PC-3 (cell line): ENCODE results near the gene PNMA6E. TPM values are rescaled to one million over a fixed set of nuclear protein-coding genes. Genes with fewer than 3 reads are reported as not detected.

Source experiments
- ATAC-seq: fragments of 200-7000 bp; cut with Tn5 transposase; 2 replicates; pipeline ENCODE4 v1.9.1; 2020; ENCODE audit warnings: mild to moderate bottlenecking, moderate library complexity
- BruUV-seq: library from RNA; stranded (reverse); fragments of 400-500 nt; replicated peaks from 2 replicates; lab custom pipeline; 2021; lab: Mats Ljungman, UMichigan
- CTCF ChIA-PET: fragments of 300-600 bp; sonication (Branson Sonifier 250); formaldehyde crosslinking; loops from one replicate; lab custom pipeline; 2022; ENCODE audit warnings: antibody characterized with exemption; lab: Charles Lee
- POLR2A ChIA-PET: fragments of 300-600 bp; sonication (Branson Sonifier 250); formaldehyde crosslinking; loops from one replicate; lab custom pipeline; 2022; ENCODE audit warnings: antibody characterized with exemption; ENCODE audit not compliant: unreplicated experiment; lab: Charles Lee
- DNase-seq: peaks from one replicate; pipeline ENCODE4 v3.0.0-alpha.2; 2015
- H2AFZ ChIP-seq: fragments of 300-600 bp; sonication (generic); 2 replicates; pipeline ENCODE4 v1.6.0; 2016; ENCODE audit warnings: antibody characterized with exemption, low read length
- H3F3A ChIP-seq: fragments of 300-600 bp; sonication (generic); one replicate; pipeline ENCODE4 v1.6.0; 2017; ENCODE audit warnings: antibody characterized with exemption, low read length, control low read depth, mild to moderate bottlenecking; ENCODE audit not compliant: unreplicated experiment
- H3K27ac ChIP-seq: fragments of 300-600 bp; sonication (generic); 2 replicates; pipeline ENCODE4 v1.5.1; 2016; ENCODE audit warnings: mild to moderate bottlenecking, low read length
- H3K27me3 ChIP-seq: fragments of 300-600 bp; sonication (generic); 2 replicates; pipeline ENCODE4 v1.6.1; 2016; ENCODE audit warnings: low read length, mixed read lengths
- H3K36me3 ChIP-seq: fragments of 300-600 bp; sonication (generic); 2 replicates; pipeline ENCODE4 v1.6.1; 2016; ENCODE audit warnings: low read depth, mixed run types, low read length, mixed read lengths
- H3K4me1 ChIP-seq: fragments of 300-600 bp; sonication (generic); 2 replicates; pipeline ENCODE4 v1.5.1; 2016; ENCODE audit warnings: low read length; ENCODE audit not compliant: insufficient read depth
- H3K4me2 ChIP-seq: fragments of 300-600 bp; sonication (generic); 2 replicates; pipeline ENCODE4 v1.6.0; 2016; ENCODE audit warnings: low read length
- H3K4me3 ChIP-seq: fragments of 300-600 bp; sonication (generic); 2 replicates; pipeline ENCODE4 v1.5.1; 2016; ENCODE audit warnings: mild to moderate bottlenecking, low read length, mixed read lengths
- H3K79me2 ChIP-seq: fragments of 300-600 bp; sonication (generic); 2 replicates; pipeline ENCODE4 v1.6.1; 2017; ENCODE audit warnings: low read length, mixed read lengths
- H3K9ac ChIP-seq: fragments of 300-600 bp; sonication (generic); 2 replicates; pipeline ENCODE4 v1.6.0; 2016; ENCODE audit warnings: mild to moderate bottlenecking, low read length
- H3K9me2 ChIP-seq: fragments of 300-600 bp; sonication (generic); replicated peaks from 2 replicates; pipeline ENCODE4 v1.6.1; 2016; ENCODE audit warnings: mixed run types, low read length, mixed read lengths
- H3K9me3 ChIP-seq: fragments of 300-600 bp; sonication (generic); 2 replicates; pipeline ENCODE4 v1.6.1; 2016; ENCODE audit warnings: low read length, mixed read lengths
- H4K20me1 ChIP-seq: fragments of 300-600 bp; sonication (generic); 2 replicates; pipeline ENCODE4 v1.6.1; 2016; ENCODE audit warnings: low read length, mixed read lengths
- CTCF ChIP-seq: fragments of 300-600 bp; sonication (generic); conservative IDR thresholded peaks from 2 replicates; pipeline ENCODE4 v1.5.1; 2017; ENCODE audit warnings: antibody characterized with exemption, low read depth, mild to moderate bottlenecking, low read length
- EZH2 ChIP-seq: fragments of 300-600 bp; sonication (generic); IDR thresholded peaks from one replicate; pipeline ENCODE4 v1.6.1; 2017; ENCODE audit warnings: antibody characterized with exemption, mild to moderate bottlenecking, low read length; ENCODE audit not compliant: unreplicated experiment
- EZH2phosphoT487 ChIP-seq: fragments of 300-600 bp; sonication (generic); IDR thresholded peaks from 2 replicates; pipeline ENCODE4 v1.6.1; 2018; ENCODE audit warnings: mild to moderate bottlenecking, antibody characterized with exemption, low read length, borderline replicate concordance
- intact Hi-C: fragments of 100-400 bp; cut with micrococcal nuclease; formaldehyde crosslinking; loops from 2 replicates; pipeline ENCODE4 v1.9.0; 2023
- total RNA-seq: library from RNA; depleted of rRNA; stranded (reverse); fragments of >200 nt; gene quantifications from 2 replicates; pipeline ENCODE4 v1.2.3, GENCODE V29; 2014

PNMA6E gene
- total RNA-seq, 1 experiment from 2014 or later: not detected

GRCh38 chrX:153378607-153379006 is 22.5 kb downstream of the PNMA6E start:
- Histone ChIP-seq H3K4me1 (no peaks in the 10 kb centered on the region), H3K9me2 (no peaks in the 10 kb centered on the region), H3K9ac (no peak overlapping the region), H2AFZ (no peak overlapping the region), H3K4me3 (no peak overlapping the region), H3K36me3 (no peaks in the 10 kb centered on the region), H3K27me3 (peaks cover under 1% of the 10 kb centered on the region; the same call in 1 of the 2 replicates), H4K20me1 (no peaks in the 10 kb centered on the region), H3K79me2 (no peaks in the 10 kb centered on the region), H3F3A (no peaks in the 10 kb centered on the region), H3K9me3 (no peaks in the 10 kb centered on the region), H3K4me2 (no peak overlapping the region), H3K27ac (no peak overlapping the region)
- ATAC-seq: no peak
- intact Hi-C loops: no loop called here
- DNase-seq: no peak
- BruUV-seq: no TSS peak
- POLR2A ChIA-PET: no interaction called here
- CTCF ChIA-PET: no interaction called here
- TF ChIP-seq EZH2: no peak

- Histone ChIP-seq H3K9me2 (no peaks in the 10 kb centered on the region), H3K9ac (no peak overlapping the region), H4K20me1 (no peaks in the 10 kb centered on the region), H3K4me2 (no peak overlapping the region), H3K4me3 (no peak overlapping the region), H3K9me3 (no peaks in the 10 kb centered on the region), H2AFZ (no peak overlapping the region), H3K4me1 (no peaks in the 10 kb centered on the region), H3F3A (no peaks in the 10 kb centered on the region), H3K27me3 (peaks cover 3% of the 10 kb centered on the region; the same call in 1 of the 2 replicates), H3K27ac (no peak overlapping the region), H3K79me2 (no peaks in the 10 kb centered on the region), H3K36me3 (no peaks in the 10 kb centered on the region)
- BruUV-seq: no TSS peak
- intact Hi-C loops: no loop called here
- ChIA-PET CTCF (no interaction called here), POLR2A (no interaction called here)
- DNase-seq: no peak
- ATAC-seq: no peak
- TF ChIP-seq EZH2 (no peak), CTCF (no peak), EZH2phosphoT487 (no peak)
Observed at GRCh38 chrX:153377727-153378126, 23.4 kb downstream of the PNMA6E start.

GRCh38 chrX:153375571-153375970 is 25.6 kb downstream of the PNMA6E start:
- Histone ChIP-seq H3K9me2 (no peaks in the 10 kb centered on the region), H4K20me1 (no peaks in the 10 kb centered on the region), H3F3A (no peaks in the 10 kb centered on the region), H3K4me1 (no peaks in the 10 kb centered on the region), H3K36me3 (no peaks in the 10 kb centered on the region), H3K27ac (no peak overlapping the region), H3K4me3 (no peak overlapping the region), H3K27me3 (peaks cover 16% of the 10 kb centered on the region; the same call in 1 of the 2 replicates), H3K79me2 (no peaks in the 10 kb centered on the region), H2AFZ (no peak overlapping the region), H3K9ac (no peak overlapping the region), H3K4me2 (no peak overlapping the region), H3K9me3 (no peaks in the 10 kb centered on the region)
- intact Hi-C loops: no loop called here
- ChIA-PET CTCF (no interaction called here), POLR2A (no interaction called here)
- ATAC-seq (no peak), DNase-seq (no peak)
- no peak for TF ChIP-seq CTCF
- TF ChIP-seq EZH2: no peak
- TF ChIP-seq EZH2phosphoT487: no peak
- no TSS peak for BruUV-seq
